GM10248 (cell line): ENCODE data around the gene CCN6.

Source experiments
- CTCF ChIA-PET: fragments of 300-600 bp; sonication (Branson Sonifier 250); formaldehyde crosslinking; extraction: SDS; loops from one replicate; lab custom pipeline; 2021; ENCODE audit warnings: antibody characterized with exemption; lab: Yijun Ruan, JAX
- POLR2A ChIA-PET: fragments of 350-650 bp; sonication (Branson Sonifier 250); formaldehyde crosslinking; extraction: SDS; loops from one replicate; lab custom pipeline; 2020; ENCODE audit warnings: antibody characterized with exemption; lab: Yijun Ruan, JAX
- DNase-seq: peaks from one replicate; pipeline ENCODE4 v3.0.0; 2012; ENCODE audit errors: extremely low spot score
- TF ChIP-seq, protein P1 (sequence below): IDR thresholded peaks from 2 replicates; pipeline ENCODE4 v1.5.1; 2012; ENCODE audit warnings: mild to moderate bottlenecking, low read depth; ENCODE audit errors: extremely low read depth, missing control alignments, control extremely low read depth

Gene CCN6

GRCh38 chr6:112058243-112059032 is 4.5 kb downstream of the CCN6 start:
- TF ChIP-seq, protein P1, sequence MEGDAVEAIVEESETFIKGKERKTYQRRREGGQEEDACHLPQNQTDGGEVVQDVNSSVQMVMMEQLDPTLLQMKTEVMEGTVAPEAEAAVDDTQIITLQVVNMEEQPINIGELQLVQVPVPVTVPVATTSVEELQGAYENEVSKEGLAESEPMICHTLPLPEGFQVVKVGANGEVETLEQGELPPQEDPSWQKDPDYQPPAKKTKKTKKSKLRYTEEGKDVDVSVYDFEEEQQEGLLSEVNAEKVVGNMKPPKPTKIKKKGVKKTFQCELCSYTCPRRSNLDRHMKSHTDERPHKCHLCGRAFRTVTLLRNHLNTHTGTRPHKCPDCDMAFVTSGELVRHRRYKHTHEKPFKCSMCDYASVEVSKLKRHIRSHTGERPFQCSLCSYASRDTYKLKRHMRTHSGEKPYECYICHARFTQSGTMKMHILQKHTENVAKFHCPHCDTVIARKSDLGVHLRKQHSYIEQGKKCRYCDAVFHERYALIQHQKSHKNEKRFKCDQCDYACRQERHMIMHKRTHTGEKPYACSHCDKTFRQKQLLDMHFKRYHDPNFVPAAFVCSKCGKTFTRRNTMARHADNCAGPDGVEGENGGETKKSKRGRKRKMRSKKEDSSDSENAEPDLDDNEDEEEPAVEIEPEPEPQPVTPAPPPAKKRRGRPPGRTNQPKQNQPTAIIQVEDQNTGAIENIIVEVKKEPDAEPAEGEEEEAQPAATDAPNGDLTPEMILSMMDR: no peak
- CTCF ChIA-PET: interaction anchor here (1.1 to 1.9 kb wide), 5 partner anchors 11 to 105 kb away, joined by 3 to 10 read pairs (median 3); no protein-coding TSS in a partner anchor
- no peak for DNase-seq
- POLR2A ChIA-PET: no interaction called here

- ChIA-PET CTCF (interaction anchor here (1.0 to 1.4 kb wide), 6 partner anchors 9 to 44 kb away, joined by 3 to 6 read pairs (median 4); no protein-coding TSS in a partner anchor), POLR2A (no interaction called here)
- TF ChIP-seq, protein P1: no peak
- DNase-seq: no peak
Observed at GRCh38 chr6:112061605-112062004, 7.7 kb downstream of the CCN6 start.

DNA sequence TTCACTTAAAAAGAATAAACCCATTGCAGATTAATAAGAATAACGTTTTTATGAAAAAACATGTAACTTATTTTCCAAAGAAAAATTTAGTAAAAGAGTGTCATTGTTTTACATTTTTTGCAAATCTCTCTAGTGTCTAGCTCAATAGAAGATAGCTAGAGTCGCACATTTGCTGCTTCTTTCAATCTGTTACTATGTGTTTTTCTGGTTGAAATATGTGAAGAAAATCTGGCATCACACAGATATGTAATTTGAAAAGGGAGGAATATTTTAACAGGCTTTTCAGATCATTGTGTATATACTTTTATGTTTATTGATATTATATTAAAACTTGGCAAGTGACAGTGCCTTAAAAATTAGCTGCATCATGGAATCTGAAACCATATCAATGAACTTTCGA is 9.1 kb downstream of the CCN6 start:
- ChIA-PET CTCF (no interaction called here), POLR2A (no interaction called here)
- no peak for DNase-seq
- TF ChIP-seq, protein P1: no peak

GRCh38 chr6:112065426-112065986 is 11.6 kb downstream of the CCN6 start:
- TF ChIP-seq, protein P1: no peak
- DNase-seq: no peak
- ChIA-PET POLR2A (interaction anchor here (0.5 kb wide), 1 partner anchor 583 kb away, joined by 3 read pairs; the partner anchor contains the start of gene REV3L), CTCF (interaction anchor here (0.7 to 2.7 kb wide), 3 partner anchors 9 to 23 kb away, joined by 3 to 8 read pairs (median 3); no protein-coding TSS in a partner anchor)

- CTCF ChIA-PET: interaction anchor here (0.9 to 2.7 kb wide), 4 partner anchors 8 to 348 kb away, joined by 3 to 8 read pairs (median 4); partner anchors contain the start of genes FAM229B and TUBE1
- TF ChIP-seq, protein P1: no peak
- DNase-seq: no peak
- POLR2A ChIA-PET: no interaction called here
Observed at GRCh38 chr6:112066606-112067005, 12.7 kb downstream of the CCN6 start.

DNA sequence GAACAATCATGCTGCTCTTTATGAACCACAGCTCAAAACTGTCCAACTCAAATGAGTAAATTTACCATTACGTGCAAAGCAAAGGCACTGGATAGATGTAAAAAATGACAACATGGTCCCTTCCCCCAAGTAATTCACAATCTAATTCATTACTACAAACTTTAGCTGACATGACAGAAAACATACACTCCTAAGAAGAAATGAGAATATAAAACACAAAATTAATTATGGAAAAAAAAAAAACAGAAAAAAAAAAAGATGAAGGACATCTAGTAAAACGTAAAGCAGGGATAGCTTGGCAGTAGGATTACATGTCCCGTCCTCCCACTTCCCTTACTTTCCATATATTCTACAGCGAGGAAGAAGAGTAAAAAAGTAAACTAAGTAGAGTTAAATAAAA is 27.7 kb downstream of the CCN6 start:
- CTCF ChIA-PET: interaction anchor here (1.1 to 1.2 kb wide), 2 partner anchors 15 to 46 kb away, joined by 3 read pairs; no protein-coding TSS in a partner anchor
- TF ChIP-seq, protein P1: no peak
- no peak for DNase-seq

More for the DNA sequence above, 27.7 kb downstream of the CCN6 start:
- POLR2A ChIA-PET: no interaction called here
